NCI-H1417 treated with DMSO at 0.1 percent for 48 hours (cell line): ENCODE measurements around the gene PLEKHM3.

Experiments
- DNase-seq: peaks from one replicate; lab custom pipeline; 2025; lab: John Stamatoyannopoulos, UW

Gene PLEKHM3

DNA sequence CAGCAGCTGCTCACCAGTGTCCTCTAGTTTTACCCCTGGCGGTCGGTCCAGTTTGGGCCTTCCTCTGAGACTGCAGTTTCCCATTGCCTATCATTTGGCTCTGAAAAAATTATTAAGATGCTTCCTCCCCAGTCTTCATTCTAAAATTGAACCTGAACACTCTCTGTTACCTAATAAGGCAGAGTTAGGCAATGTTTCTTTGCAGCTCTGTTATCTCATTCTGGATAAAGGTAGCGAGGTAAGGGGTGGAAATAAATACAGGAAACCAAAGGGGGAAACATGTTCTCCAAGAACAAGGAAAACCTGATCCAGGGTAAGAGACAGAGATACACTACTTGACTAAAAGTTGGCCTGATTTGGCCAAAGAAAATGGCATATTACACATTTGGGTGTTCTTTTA lies 164.6 kb downstream of the PLEKHM3 start:
- no peak for DNase-seq

DNA sequence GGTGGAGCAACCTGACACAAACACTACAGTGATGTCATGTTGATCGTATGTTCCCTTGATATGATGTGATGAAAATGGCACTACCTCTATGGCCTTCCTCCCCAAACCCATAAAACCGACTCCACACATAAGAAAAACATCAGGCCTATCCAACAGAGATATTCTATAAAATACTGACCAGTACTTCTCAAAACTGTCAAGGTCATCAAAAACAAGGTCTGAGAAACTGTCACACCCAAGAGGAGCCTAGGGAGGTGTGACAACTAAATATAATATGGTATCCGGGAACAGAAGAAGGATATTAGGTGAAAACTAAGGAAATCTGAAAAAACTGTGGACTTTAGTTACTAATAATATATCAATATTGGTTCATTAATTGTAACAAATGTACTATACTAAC lies 169.7 kb downstream of the PLEKHM3 start:
- DNase-seq: no peak

DNA sequence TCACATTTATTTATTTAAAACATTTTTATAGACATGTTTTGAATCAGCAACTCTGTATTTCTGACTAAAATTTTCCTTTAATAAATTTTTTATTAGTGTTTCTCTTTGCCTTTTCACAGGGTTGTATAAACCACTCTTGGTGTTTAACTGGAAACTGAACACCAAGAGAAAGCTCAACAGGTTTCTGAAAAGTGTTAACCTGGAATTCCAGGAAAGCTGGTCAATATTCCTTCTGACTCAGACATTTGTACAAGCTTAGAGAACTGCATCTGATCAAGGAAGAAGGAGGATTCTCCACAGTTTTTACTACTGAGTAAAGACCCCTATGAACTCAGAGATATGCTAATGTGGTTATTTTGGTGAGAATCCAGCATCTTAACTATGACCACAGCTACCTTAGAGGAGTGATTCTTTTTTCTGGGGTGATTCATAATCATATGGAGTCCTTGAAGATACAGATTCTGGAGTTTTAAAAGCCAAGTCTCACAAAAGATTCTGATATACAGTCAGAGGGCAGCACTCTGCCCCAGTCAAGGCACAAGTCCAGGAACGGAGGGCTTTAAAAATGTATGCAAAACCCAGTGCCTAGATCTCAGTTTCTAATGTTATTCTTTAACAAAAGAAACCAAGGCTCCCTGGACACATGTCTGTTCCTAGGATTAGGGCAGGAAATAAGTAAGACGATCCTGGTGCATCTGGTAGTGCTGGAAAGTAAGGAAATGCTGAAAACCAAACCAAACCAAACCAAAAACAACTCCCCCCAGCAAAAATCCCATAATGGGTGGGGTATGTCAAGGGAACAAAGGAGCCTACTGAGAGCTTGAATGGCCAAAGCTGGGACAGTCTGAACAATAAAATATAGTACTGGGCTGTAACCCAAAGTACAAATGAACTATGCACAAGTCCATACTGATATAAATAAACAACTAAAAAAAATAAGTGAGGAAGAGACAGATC lies 170.6 kb downstream of the PLEKHM3 start:
- DNase-seq: no peak

DNA sequence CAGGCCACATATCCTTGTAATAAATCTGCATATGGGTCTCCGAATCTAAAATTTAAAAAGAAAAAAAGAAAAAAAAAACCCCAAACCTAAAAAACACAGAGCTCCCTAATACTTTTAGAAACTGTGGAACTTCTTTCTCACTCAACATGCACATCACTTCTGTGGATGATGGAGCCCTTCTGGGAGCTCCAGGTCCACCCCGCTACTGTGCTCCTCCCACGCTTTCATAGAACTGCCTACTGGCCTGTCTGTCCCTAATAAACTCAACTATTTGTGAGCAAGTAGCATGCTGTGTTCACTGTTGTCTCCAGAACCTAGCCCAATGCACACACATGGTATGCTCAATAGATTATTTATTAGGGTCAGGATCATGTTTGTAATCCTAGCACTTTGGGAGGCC lies 172.5 kb downstream of the PLEKHM3 start:
- no peak for DNase-seq

DNA sequence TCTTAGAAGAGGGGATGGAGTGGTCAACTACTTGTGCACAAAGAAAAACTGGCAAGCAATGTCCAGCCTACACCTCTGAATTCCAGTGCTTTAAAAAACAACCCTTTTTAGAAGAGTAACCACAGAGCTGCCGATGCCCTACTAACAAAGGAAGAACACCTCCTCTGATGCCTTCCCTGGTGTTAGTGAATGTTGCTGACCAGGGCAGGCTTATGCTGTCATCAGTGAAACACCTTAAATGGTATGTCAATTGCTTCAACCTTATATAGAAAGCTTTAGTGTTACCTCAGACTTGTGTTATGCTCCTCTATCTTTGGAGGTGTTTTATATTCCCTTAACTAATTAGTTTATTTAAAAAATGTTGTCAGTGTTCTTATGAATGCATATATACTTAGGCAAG lies 175.9 kb downstream of the PLEKHM3 start:
- no peak for DNase-seq

DNA sequence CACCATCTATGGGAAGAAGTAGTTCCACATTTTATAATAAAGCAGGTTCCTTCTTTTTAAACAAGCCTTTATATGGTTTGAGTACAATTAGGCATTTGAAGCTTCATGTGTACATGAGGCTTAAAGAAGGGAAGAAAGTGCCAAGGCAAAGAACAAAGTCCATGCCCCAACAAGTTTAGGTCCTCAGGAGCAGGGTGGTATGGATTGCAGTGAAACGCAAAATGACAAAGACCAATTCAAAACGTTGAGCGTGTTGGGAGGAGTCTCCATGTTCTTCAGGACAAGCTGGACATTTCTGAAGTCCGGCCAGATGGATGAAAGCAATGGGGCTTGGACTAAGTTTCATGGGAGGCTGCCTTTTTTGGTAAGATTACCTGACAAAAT lies 176.8 kb downstream of the PLEKHM3 start:
- no peak for DNase-seq

DNA sequence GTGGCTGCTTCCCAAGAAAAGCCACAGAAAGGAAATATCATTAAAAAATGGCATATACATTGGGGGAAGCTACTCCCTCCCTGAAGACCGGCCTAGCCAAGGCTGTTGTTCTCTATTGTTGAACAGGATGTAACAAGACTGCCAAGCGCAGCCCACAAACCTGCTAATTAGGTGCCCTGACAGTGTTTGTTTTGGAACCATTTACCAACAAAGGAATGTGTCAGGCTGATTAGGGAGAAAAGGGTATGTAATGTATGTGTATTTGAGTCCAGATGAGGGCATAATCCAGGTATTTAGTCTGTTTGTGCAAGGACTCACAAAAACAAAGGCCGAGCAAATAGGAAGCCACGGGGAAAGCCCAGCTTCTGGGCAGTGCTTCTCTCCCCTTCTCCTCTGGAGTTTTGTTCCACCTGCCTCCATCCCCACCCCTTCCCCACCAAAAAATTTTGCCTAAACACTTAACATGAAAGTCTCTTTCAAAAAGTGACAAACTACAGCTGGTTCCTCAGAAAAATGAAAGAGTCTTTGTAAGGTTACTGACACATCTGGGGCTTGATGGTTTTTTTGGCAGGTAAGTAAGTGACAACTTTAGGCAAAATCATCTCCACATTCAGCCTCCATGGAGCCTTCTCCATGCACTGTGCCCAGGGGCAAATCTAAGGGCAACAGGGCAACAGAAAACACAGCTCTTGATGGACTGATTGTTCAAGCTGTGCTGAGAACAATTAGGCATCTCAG lies 177.4 kb downstream of the PLEKHM3 start:
- DNase-seq: peak; percentile 86

DNA sequence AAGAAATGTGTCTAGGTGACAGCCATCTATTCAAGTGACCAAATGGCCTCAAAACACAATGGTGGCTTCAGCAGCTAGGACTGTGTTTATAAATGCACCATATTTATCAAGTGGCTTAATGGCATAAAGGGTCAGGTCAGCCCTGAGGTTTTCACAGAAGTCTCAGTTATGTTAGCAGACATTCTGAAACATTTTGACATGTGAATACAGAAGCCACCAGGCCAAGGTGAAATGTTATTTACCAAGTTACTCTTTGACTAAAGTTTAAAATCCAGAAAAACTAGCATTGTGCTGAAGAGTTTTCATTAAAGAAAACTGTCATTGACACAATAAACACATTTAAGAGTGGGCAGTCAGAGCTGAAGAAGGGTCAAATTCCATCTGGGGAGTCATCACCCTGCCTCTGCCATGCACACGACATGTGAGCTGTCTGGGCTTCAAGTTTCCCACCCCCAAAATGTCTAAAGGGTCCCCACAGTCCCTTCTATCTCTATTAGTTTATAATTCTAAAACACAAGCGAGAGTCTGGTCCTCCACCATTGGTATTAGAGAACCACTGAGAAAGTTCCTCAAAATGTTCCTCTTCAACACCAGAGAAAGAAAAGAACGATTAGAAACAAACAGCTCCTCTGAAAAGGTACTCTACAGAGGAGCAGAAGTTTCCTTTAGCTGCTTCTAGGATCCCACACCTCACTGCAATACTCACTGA lies 178.1 kb downstream of the PLEKHM3 start:
- DNase-seq: no peak

DNA sequence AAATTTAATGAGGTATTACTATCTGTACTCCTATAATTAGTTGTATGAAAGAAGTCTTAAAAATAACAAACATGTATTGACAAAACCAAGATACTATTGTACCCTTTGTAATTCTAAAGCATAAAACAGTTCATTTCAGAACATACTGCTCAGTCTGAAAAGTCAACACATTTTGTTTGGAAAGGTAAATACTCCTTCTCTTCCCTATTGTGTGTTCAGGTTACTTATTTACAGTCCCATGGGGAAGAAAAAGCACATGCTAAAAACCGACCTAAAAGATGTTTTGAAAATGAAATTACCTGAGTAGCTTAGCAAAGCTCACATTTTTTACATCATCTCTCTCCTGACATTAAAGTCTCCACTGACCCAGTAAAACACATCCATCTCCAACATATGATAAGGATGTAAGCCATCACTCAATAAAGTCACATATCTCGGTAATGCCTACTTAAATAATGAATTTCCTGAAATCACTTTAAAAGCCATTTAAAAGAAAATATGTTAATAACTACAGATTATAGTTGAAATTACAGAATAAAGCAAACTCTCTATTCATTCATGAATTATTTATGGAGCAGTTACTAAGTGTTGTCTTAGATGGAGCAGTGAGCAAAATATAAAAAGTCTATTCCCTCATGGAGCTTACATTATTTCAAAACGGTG lies 180.0 kb downstream of the PLEKHM3 start:
- DNase-seq: no peak

DNA sequence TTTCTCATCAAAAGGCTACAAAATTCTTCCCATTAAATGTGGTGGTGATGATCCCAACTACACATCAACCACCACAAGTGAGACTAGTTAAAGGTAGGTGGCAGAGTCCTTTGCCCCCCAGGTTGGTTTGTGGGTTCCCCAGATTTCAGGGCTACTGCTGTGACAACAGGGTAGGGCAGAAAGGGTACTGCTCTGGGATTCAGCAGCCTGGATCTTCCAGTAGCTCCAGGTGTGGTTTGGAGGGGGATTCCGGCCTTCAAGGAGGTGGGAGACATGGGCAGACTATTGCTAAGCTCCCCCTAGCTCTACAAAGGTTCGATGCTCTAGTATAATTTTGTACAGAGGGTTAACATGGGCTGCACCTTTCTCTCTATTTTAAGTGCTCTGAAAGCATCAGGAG lies 180.7 kb downstream of the PLEKHM3 start:
- DNase-seq: no peak

DNA sequence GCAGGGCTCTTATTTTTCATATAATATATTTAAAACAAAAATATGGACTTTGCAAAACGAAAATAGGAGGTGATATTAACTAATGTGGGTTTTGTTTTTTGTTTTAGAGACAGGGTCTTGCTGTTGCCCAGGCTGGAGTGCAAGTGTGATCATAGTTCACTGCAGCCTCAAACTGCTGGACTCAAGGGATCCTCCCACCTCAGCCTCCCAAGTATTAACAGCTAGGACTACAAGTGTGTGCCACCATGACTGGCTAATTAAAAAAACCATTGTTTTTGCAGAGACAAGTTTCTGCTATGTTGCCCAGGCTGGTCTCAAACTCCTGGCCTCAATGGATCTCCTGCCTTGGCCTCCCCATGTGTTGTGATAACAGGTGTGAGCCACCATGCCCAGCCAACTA lies 185.2 kb downstream of the PLEKHM3 start:
- no peak for DNase-seq

DNA sequence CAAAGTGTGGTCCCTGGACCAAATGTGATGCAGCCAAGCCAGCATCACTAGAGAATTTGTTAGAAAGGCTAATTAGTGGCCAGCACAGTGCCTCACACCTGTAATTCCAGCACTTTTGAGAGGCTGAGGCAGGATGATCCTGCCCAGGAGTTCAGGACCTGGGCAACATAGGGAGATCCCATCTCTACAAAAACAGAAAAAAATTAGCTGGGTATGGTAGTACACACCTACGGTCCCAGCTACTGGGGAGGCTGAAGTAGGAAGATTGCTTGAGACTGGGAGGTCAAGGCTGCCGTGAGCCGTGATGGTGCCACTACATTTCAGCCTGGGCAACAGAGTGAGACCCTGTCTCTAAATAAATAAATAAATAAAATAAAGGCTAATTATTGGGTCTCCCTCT lies 185.8 kb downstream of the PLEKHM3 start:
- DNase-seq: no peak

DNA sequence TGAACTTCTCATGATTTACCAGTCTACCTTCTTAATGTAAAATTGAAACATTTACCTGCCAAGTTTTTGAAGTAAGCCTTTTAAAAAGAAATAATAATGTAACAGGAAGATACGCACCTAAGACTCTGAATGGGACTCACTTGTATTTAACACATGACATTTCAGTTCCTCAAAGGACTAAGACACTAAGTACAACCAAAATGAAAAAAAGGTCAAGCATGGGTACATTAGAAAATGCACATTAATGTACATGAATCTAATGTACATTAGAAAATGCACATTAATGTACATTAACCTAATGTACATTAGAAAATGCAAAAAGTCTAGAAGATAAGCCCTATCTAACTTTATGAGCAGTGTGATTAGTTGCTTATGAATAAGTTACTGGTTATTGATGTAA lies 186.3 kb downstream of the PLEKHM3 start:
- DNase-seq: no peak

DNA sequence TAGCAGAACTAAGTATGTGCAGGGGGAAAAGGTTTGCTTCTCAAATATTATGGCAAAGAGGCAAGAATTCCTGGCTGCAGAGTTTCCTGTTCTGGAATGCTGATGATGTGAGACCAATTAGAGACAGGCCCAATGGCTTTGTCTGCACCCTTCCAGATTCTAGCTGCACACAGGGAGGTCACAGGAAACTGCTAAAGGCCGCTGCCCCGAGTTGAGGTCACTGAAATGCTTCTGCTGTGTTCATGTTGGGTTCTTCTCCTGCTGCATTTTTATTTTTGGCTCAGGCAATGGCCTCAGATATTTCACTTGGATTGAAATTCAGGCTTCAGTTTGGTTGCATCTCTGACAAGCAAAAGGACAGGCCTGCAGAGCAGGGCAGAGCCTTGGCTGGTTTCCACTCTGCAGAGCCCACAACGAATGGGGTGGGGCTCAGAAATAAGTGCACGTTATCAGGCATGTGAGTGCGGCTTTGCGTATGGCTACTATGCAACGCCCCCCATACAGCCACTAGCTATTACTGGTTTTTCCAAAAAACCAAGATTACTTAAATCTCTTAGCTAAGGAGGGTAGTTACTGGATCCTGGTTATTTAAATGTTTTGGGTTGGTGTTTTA lies 188.7 kb downstream of the PLEKHM3 start:
- DNase-seq: no peak

DNA sequence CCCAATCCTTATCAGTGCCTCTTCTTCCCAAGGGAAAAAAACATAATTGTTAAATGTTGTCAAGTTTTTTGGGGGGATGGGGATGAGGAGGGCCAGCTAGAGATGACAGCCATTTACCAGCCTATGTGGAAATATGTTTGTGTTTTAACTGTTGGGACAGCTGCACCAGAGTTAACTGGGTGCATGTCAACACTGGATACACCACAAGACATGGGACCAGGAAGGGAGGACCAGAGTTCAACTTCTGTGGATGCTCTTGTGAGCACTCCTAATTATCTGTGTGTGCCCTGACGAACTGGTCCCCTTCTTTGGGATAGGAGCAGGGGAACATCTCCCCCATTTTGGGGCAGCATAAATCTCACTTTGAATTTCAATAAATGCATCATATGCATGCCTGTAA lies 189.5 kb downstream of the PLEKHM3 start:
- DNase-seq: no peak

DNA sequence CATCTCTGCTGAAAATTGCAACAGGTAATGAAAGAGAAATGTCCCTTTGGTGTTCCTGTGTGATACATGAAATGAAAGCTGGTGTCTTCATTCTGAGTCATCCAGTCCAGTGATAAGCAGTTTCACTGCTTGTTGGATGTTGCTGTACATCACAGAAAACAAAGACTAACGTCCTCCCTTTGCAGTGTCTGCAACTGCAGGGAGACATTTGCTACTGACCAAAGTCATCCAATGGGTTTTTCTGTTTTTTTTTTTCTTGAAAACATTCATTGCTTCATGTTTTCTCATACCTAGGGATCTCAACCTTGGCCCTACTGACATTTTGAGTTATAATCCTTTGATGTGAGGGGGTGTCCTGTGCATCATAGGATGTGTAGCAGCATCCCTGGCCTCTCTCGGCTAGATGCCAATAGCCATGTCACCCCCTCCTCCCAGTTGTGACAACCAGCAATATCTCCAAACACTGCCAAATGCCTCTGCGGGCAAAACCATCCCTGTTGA lies 192.0 kb downstream of the PLEKHM3 start:
- DNase-seq: no peak

DNA sequence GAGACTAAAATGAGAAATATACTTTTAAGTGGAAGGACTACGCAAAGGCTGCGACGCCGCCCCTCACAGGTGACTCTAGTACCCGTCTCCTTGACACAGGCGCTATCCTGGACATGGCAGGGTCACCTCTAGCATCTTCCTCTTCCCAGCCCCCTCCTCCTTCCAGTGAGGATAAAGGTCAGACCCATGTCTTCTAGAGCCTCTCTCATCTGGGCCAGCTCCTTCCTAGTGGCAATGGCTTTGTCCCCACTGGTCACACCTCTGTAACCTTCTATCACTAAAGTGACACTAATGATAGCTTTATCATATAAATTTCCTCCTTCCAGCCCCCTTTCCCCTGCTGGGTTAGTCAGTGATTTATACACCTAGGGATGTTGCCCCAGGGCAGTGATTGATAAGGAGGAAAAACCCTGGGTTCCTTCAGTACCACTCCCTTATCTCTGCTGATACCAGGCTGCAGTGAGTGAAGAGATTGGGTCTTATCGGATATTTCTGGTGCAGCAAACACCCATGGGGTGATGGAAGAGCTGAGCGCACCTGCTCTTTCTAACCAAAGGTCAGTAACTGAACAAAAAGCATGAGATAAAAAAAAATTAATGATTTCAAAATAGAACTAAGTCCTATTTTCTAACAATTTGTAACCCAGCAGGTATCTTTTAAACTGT lies 193.6 kb downstream of the PLEKHM3 start:
- DNase-seq: no peak

DNA sequence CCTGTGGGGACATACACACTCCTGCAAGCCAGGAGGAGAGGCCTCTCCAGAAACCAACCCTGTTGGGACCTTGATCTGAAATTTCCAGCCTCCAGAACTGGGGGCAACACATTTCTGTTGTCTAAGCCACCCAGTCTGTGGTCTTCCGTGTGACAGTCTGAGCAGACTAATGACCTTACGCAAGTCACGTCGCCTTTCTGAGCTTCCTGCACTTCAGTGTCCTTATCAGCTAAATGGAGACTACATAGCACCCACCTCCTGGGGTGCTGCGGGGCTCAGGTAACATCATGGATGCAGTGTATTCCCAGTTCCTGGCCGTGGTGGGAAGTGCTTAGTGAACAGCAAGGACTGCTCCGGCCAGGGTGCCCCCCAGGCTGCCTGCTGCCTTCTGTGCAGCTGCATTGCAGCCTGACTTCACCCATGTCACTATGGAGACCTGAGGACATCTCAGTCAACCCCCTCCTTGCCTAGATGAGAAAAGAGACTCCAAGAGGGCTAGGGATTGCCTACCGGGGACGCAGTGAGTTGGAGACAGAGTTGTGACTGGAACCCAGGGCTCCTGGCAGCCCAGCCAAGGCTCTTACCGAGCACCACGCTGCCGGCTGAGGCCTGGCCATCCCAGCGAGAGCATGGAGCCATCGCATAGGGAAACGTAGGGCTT lies 194.4 kb downstream of the PLEKHM3 start:
- no peak for DNase-seq

DNA sequence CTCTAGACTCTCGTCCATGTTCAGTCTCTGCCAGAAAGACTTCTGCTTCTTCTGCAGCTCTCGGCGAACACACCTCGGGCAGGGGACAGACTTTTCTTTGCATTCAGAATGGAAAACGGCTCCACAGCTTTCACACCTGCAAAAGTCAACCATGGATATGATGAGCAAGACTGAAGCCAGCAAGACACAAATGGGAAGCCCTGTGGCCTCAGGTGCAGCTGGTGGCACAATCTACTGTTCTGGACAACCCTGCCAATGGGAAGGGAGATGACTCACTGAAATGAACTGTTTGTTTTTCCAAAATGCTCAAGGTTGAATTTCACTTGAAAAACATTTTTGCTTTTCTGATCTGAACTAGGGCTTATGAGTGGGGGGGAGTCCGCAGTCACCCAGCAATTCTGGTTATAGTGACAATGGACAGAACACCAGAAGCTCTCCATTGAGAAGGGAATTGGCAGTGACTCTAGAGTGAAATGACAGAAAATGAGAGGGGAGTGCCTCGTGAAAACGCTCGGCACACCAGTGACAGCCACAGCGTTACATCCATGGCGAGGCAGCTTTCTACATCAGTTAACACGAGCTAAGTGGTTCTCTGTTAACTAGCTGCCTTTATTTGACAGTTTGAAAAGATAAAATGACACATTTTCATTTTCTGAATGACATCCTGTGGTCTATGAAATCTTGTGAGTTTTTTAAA lies 196.8 kb downstream of the PLEKHM3 start:
- DNase-seq: no peak

DNA sequence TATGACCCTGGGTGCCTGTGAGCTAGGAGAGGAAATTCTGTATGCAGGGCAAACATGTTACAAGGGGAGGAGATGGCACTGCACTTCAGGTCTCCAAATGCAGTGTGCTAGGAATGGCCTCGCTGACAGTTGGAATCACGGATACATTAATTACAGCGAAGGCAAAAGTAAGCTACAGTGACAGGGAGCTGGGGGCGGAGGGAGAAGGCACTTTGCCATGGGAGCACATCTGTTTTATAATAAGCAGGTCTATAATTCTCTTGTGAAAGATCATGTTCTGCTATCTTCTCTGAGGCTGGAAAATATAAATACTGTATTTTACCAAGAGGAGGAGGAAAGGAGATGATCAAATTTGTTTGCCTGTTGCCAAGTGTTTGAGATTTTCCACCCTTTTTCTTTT lies 199.3 kb downstream of the PLEKHM3 start:
- DNase-seq: no peak
